Body of pancreas (tissue), 4 donors: ENCODE measurements around the gene CCL2. TPM values are rescaled to one million over a fixed set of nuclear protein-coding genes. Genes with fewer than 3 reads are reported as not detected.

Experiments
- ATAC-seq: fragments of 150-250 bp; one replicate; pipeline ENCODE4 v1.9.1; 2016
- DNase-seq, 4 donors: peaks; one replicate each; pipeline ENCODE4 v3.0.0-alpha.2; 2019
- H3K27ac ChIP-seq, 4 donors: fragments of 200-600 bp; sonication (generic); 1 replicate in 3 of 4; 2 replicates in 1 of 4; pipeline versions ENCODE4 v1.5.1 to v1.6.1; 2016 to 2019; ENCODE audit warnings: mild to moderate bottlenecking in 1 of 4, mixed read lengths in 1 of 4, moderate library complexity in 1 of 4
- H3K27me3 ChIP-seq, 2 donors: fragments of 200-600 bp; sonication (generic); one replicate each; pipeline ENCODE4 v1.6.0; 2016; ENCODE audit warnings: mild to moderate bottlenecking in 1 of 2
- H3K36me3 ChIP-seq, 2 donors: fragments of 200-600 bp; sonication (generic); replicated peaks in 1 of 2; 2 replicates each; pipeline ENCODE4 v1.5.1; 2016; ENCODE audit warnings: low read depth in 2 of 2; ENCODE audit not compliant: insufficient read depth in 1 of 2
- H3K4me1 ChIP-seq: fragments of 200-600 bp; sonication (generic); one replicate; pipeline ENCODE4 v1.6.0; 2016
- H3K4me3 ChIP-seq, 2 donors: fragments of 200-600 bp; sonication (generic); 1 replicate in 1 of 2; 2 replicates in 1 of 2; pipeline ENCODE4 v1.5.1; 2016 to 2019
- H3K9me3 ChIP-seq, 3 donors: fragments of 200-600 bp; sonication (generic); 1 replicate in 2 of 3; 2 replicates in 1 of 3; pipeline ENCODE4 v1.5.1; 2016
- POLR2A ChIP-seq, 3 donors: fragments of 450-650 bp; IDR thresholded peaks; one replicate each; pipeline ENCODE4 v1.6.1; 2016; ENCODE audit warnings: antibody characterized with exemption in 3 of 3, mild to moderate bottlenecking in 2 of 3
- WGBS, 2 donors: methylation state at CpG; one replicate each; pipeline ENCODE4 v1.1.5; 2017; 5-methylcytosine and 5-hydroxymethylcytosine counted together
- intact Hi-C: fragments of 100-400 bp; cut with DNase I; formaldehyde crosslinking; loops from one replicate; pipeline ENCODE4 v1.15.1; 2023
- total RNA-seq, 2 donors: library from RNA; depleted of rRNA; stranded (reverse); fragments of >200 nt; gene quantifications; one replicate each; pipeline ENCODE4 v1.1.0, GENCODE V29; 2016
- TF ChIP-seq, protein P1 (sequence below), 7 experiments: fragments of 450-650 bp in 4 of 7; fragments of 200-600 bp in 3 of 7; sonication (generic) in 3 of 7; IDR thresholded peaks; one replicate each; pipeline ENCODE4 v1.5.1; 2016 to 2019; ENCODE audit warnings: antibody characterized with exemption in 7 of 7

CCL2 gene
- total RNA-seq, 2 donors from 2014 or later, result 34.0 to 49.8 TPM

DNA sequence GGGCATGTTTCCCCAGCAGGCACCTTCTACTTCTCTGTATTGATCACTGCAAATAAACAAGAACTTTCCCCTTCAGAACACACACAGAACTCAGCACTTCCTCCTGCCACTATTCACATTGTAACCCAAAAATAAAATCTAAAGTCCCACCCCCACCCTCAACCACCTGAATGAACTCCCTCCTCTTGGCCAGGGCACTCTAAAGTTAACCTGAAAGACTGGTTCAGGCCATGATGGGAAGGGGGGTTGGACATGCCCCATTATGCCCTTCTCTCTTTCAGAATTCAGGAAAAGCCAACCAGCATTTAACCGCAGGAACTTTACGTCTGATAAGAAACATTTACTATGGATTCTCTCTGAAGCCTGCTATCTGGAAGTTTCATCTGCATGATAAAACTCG is 27.4 kb upstream of the CCL2 start:
- no peak overlapping the region for H3K4me3 ChIP-seq
- intact Hi-C loops, result no loop called here
- H3K27me3 ChIP-seq, result no peaks in the 10 kb centered on the region
- no peaks in the 10 kb centered on the region for H3K9me3 ChIP-seq
- H3K36me3 ChIP-seq, result no peaks in the 10 kb centered on the region
- ATAC-seq, result no peak
- TF ChIP-seq, protein P1, sequence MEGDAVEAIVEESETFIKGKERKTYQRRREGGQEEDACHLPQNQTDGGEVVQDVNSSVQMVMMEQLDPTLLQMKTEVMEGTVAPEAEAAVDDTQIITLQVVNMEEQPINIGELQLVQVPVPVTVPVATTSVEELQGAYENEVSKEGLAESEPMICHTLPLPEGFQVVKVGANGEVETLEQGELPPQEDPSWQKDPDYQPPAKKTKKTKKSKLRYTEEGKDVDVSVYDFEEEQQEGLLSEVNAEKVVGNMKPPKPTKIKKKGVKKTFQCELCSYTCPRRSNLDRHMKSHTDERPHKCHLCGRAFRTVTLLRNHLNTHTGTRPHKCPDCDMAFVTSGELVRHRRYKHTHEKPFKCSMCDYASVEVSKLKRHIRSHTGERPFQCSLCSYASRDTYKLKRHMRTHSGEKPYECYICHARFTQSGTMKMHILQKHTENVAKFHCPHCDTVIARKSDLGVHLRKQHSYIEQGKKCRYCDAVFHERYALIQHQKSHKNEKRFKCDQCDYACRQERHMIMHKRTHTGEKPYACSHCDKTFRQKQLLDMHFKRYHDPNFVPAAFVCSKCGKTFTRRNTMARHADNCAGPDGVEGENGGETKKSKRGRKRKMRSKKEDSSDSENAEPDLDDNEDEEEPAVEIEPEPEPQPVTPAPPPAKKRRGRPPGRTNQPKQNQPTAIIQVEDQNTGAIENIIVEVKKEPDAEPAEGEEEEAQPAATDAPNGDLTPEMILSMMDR (IDR thresholded peaks at IDR 0.05), result no peak
- no peak for TF ChIP-seq POLR2A (IDR thresholded peaks at IDR 0.05)
- no peak for DNase-seq
- H3K4me1 ChIP-seq, result no peaks in the 10 kb centered on the region
- peak overlapping the region in 1 of 4 donors; percentile 18 for H3K27ac ChIP-seq
- 31 to 36% methylated on average over 3 of the region's 3 CpGs for WGBS, 2 donors

DNA sequence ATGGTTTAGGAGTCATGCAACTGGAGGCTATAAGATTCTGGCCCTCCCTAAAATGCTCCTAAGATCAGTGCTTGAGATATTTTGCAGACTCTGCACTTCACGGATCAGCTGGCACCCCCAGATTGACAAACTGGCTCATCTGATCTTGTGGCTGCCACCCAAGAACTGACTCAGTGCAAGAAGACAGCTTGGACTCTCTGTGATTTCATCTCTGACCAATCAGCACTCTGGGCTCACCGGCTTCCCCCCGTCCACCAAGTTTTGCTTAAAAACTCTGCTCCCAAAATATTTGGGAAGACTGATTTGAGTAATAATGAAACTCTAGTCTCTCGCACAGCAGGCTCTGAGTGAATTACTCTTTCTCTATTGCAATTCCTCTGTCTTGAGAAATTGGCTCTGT is 26.3 kb upstream of the CCL2 start:
- Histone ChIP-seq H3K9me3 (no peaks in the 10 kb centered on the region), H3K27ac (no peak overlapping the region), H3K27me3 (no peaks in the 10 kb centered on the region), H3K4me3 (no peak overlapping the region), H3K36me3 (no peaks in the 10 kb centered on the region), H3K4me1 (peaks cover under 1% of the 10 kb centered on the region)
- 71 to 78% methylated on average over 4 of the region's 4 CpGs for WGBS, 2 donors
- intact Hi-C loops, result no loop called here
- no peak for DNase-seq
- ATAC-seq, result no peak
- no peak for TF ChIP-seq POLR2A (IDR thresholded peaks at IDR 0.05)
- TF ChIP-seq, protein P1 (IDR thresholded peaks at IDR 0.05), result no peak

DNA sequence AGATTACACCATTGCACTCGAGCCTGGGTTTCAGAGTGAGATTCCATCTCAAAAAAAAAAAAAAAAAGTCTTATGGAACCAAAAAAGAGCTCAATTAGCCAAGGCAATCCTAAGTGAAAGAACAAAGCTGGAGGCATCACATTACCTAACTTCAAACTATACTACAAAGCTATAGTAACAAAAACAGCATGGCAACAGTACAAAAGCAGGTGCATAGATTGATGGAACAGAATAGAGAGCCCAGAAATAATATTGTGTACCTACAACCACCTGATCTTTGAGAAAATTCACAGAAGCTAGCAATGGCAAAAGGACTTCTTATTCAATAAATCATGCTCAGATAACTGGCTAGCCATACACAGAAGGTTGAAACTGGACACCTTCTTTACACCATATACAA is 24.7 kb upstream of the CCL2 start:
- no peak for DNase-seq
- Histone ChIP-seq H3K27ac (no peak overlapping the region), H3K4me1 (peaks cover 16% of the 10 kb centered on the region), H3K9me3 (no peaks in the 10 kb centered on the region), H3K27me3 (no peaks in the 10 kb centered on the region), H3K36me3 (no peaks in the 10 kb centered on the region), H3K4me3 (no peak overlapping the region)
- TF ChIP-seq POLR2A (IDR thresholded peaks at IDR 0.05), result no peak
- TF ChIP-seq, protein P1 (IDR thresholded peaks at IDR 0.05), result no peak
- no peak for ATAC-seq
- intact Hi-C loops, result no loop called here
- WGBS, 2 donors, result 40 to 63% methylated on average over 1 of the region's 1 CpG

DNA sequence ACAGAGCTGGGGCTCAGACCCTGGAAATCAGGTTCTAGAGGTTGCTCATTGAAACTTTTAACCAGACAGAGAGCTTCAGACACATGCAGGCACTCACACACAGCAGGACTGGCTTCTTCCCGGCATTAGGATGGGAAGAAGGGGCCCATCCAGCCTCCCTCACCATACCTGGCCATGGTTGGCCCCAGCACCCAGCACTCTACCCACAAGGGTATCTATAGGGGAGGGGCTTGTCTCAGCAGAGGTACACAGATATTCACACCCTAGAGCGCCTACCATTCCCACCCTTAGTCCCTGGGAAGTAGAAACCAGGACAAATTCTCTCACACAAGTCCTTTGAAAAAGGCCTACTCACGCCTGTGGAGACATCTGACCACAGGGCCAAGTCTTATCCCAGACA is 20.5 kb upstream of the CCL2 start:
- no peaks in the 10 kb centered on the region for H3K36me3 ChIP-seq
- H3K4me1 ChIP-seq, result peaks cover 48% of the 10 kb centered on the region
- intact Hi-C loops, result no loop called here
- no peak overlapping the region for H3K4me3 ChIP-seq
- no peaks in the 10 kb centered on the region for H3K27me3 ChIP-seq
- 90% methylated on average over 3 of the region's 3 CpGs for WGBS, 2 donors
- no peak for TF ChIP-seq POLR2A (IDR thresholded peaks at IDR 0.05)
- TF ChIP-seq, protein P1 (IDR thresholded peaks at IDR 0.05), result no peak
- ATAC-seq (no peak), DNase-seq (no peak)
- peak overlapping the region in 3 of 4 donors; percentile 59 to 82 (median 64) for H3K27ac ChIP-seq
- H3K9me3 ChIP-seq, result no peaks in the 10 kb centered on the region

DNA sequence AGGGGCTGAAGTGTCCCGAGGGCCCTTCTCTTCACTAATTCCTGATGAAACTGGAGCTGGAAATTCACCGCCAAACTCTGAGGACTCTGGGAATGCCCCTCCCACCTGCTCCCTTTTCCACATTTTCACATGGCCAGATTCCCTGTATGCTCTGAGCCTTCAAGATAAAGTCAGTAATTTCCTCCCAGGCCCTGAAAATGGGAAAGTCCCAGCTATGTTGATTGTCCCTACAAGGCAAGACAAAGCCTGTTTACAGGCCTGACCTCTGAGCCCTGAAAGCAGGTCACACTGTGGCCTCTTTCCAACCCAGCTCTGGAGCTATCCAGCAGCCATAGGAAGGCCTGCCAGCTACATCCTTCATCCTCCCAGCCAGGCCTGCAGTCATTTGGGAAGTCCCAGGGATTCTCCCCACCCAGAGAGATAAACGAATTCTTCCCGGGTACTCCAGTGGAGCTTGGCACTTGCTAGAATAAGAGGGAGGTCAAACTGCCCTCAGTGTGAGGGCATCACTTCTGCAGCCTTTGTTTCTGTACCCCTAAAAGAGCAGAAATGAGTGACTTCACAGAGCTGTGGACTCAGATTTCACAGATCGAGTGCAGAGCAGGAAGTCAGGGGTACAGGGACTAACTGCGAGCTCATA is 19.6 kb upstream of the CCL2 start:
- Histone ChIP-seq H3K27ac (peak overlapping the region; percentile 41 to 82 (median 62)), H3K9me3 (no peaks in the 10 kb centered on the region), H3K4me1 (peaks cover 55% of the 10 kb centered on the region), H3K4me3 (no peak overlapping the region), H3K27me3 (no peaks in the 10 kb centered on the region), H3K36me3 (no peaks in the 10 kb centered on the region)
- 15 to 30% methylated on average over 6 of the region's 6 CpGs for WGBS, 2 donors
- DNase-seq (peak; percentile 56 to 87 (median 76)), ATAC-seq (peak; percentile 84)
- intact Hi-C loops, result no loop called here
- no peak for TF ChIP-seq POLR2A (IDR thresholded peaks at IDR 0.05)
- TF ChIP-seq, protein P1 (IDR thresholded peaks at IDR 0.05), result no peak
